Liver (tissue), 9 donors: Measurements from ENCODE around the gene XRCC1. TPM values are rescaled to one million over a fixed set of nuclear protein-coding genes. Genes with fewer than 3 reads are reported as not detected.

Source experiments
- DNase-seq: peaks from one replicate; pipeline ENCODE4 v3.0.0-alpha.2; 2017; ENCODE audit warnings: low spot score
- H3K27ac ChIP-seq, 2 donors: one replicate each; pipeline ENCODE4 v1.7.0; 2013; ENCODE audit warnings: inconsistent platforms in 2 of 2, low read length in 2 of 2, control low read depth in 1 of 2, low read depth in 1 of 2, mild to moderate bottlenecking in 1 of 2
- H3K27me3 ChIP-seq, 4 donors: one replicate each; pipeline versions ENCODE4 v1.6.1 to v1.7.0; 2013; ENCODE audit warnings: low read length in 3 of 4, inconsistent platforms in 1 of 4, mild to moderate bottlenecking in 1 of 4, moderate library complexity in 1 of 4; ENCODE audit not compliant: control insufficient read depth in 4 of 4, insufficient read depth in 4 of 4
- H3K36me3 ChIP-seq, 4 donors: one replicate each; pipeline versions ENCODE4 v1.6.1 to v1.7.0; 2013; ENCODE audit warnings: low read length in 3 of 4, mild to moderate bottlenecking in 3 of 4, low read depth in 1 of 4, moderate library complexity in 1 of 4; ENCODE audit not compliant: control insufficient read depth in 4 of 4, insufficient read depth in 3 of 4
- H3K4me1 ChIP-seq, 4 donors: one replicate each; pipeline versions ENCODE4 v1.6.1 to v1.7.0; 2013; ENCODE audit warnings: low read length in 3 of 4, mild to moderate bottlenecking in 3 of 4, moderate library complexity in 1 of 4; ENCODE audit not compliant: control insufficient read depth in 4 of 4, insufficient read depth in 4 of 4
- H3K4me3 ChIP-seq, 3 donors: one replicate each; pipeline versions ENCODE4 v1.6.1 to v1.7.0; 2013; ENCODE audit warnings: low read length in 3 of 3, control low read depth in 1 of 3, low read depth in 1 of 3, mild to moderate bottlenecking in 1 of 3
- H3K9ac ChIP-seq, 2 donors: one replicate each; pipeline ENCODE4 v1.7.0; 2013; ENCODE audit warnings: low read length in 2 of 2, mild to moderate bottlenecking in 2 of 2, moderate library complexity in 2 of 2, control low read depth in 1 of 2, low read depth in 1 of 2
- H3K9me3 ChIP-seq, 4 donors: one replicate each; pipeline versions ENCODE4 v1.6.1 to v1.7.0; 2013; ENCODE audit warnings: low read length in 3 of 4; ENCODE audit not compliant: control insufficient read depth in 4 of 4
- EGR1 ChIP-seq, 2 donors: IDR thresholded peaks; 2 replicates each; pipeline ENCODE4 v1.6.1; 2016 to 2018; ENCODE audit warnings: antibody characterized with exemption in 2 of 2, low read depth in 2 of 2
- FOXA1 ChIP-seq: IDR thresholded peaks from 2 replicates; pipeline ENCODE4 v1.6.1; 2016; ENCODE audit warnings: antibody characterized with exemption
- FOXA2 ChIP-seq: IDR thresholded peaks from 2 replicates; pipeline ENCODE4 v1.6.1; 2016; ENCODE audit warnings: antibody characterized with exemption
- GABPA ChIP-seq, 2 donors: IDR thresholded peaks in 1 of 2; conservative IDR thresholded peaks in 1 of 2; 2 replicates each; pipeline ENCODE4 v1.6.1; 2016; ENCODE audit warnings: antibody characterized with exemption in 2 of 2, mild to moderate bottlenecking in 1 of 2, moderate library complexity in 1 of 2
- HNF4A ChIP-seq, 2 donors: conservative IDR thresholded peaks; 2 replicates each; pipeline ENCODE4 v1.6.1; 2016; ENCODE audit warnings: antibody characterized with exemption in 2 of 2, mild to moderate bottlenecking in 2 of 2
- HNF4G ChIP-seq: IDR thresholded peaks from 2 replicates; pipeline ENCODE4 v1.6.1; 2016; ENCODE audit warnings: antibody characterized with exemption
- JUND ChIP-seq, 2 donors: IDR thresholded peaks; 2 replicates each; pipeline ENCODE4 v1.6.1; 2016; ENCODE audit warnings: antibody characterized with exemption in 2 of 2
- NR2F2 ChIP-seq: IDR thresholded peaks from 2 replicates; pipeline ENCODE4 v1.6.1; 2016; ENCODE audit warnings: antibody characterized with exemption
- RAD21 ChIP-seq, 2 donors: IDR thresholded peaks; 2 replicates each; pipeline ENCODE4 v1.6.1; 2016; ENCODE audit warnings: antibody characterized with exemption in 2 of 2, mild to moderate bottlenecking in 2 of 2
- RXRA ChIP-seq, 2 donors: IDR thresholded peaks; 2 replicates each; pipeline ENCODE4 v1.6.1; 2017 to 2018; ENCODE audit warnings: antibody characterized with exemption in 2 of 2, mild to moderate bottlenecking in 1 of 2
- SP1 ChIP-seq: IDR thresholded peaks from 2 replicates; pipeline ENCODE4 v1.6.1; 2018; ENCODE audit warnings: antibody characterized with exemption, mild to moderate bottlenecking
- TAF1 ChIP-seq: conservative IDR thresholded peaks from 2 replicates; pipeline ENCODE4 v1.6.1; 2016; ENCODE audit warnings: antibody characterized with exemption, mild to moderate bottlenecking
- YY1 ChIP-seq: IDR thresholded peaks from 2 replicates; pipeline ENCODE4 v1.6.1; 2016; ENCODE audit warnings: antibody characterized with exemption, mild to moderate bottlenecking
- ZBTB33 ChIP-seq: IDR thresholded peaks from 2 replicates; pipeline ENCODE4 v1.6.1; 2016; ENCODE audit warnings: antibody characterized with exemption
- WGBS: extraction: QIAGEN DNeasy Blood & Tissue Kit; methylation state at CpG from one replicate; pipeline ENCODE4 v1.1.7; 2013; 5-methylcytosine and 5-hydroxymethylcytosine counted together
- polyA plus RNA-seq, 2 donors: library from polyadenylated mRNA; stranded (reverse) in 1 of 2; unstranded in 1 of 2; fragments of 200-250 nt in 1 of 2; fragments of >200 nt in 1 of 2; fragmentation: Nextera tagmentation in 1 of 2; extraction: Ambion mirVana in 1 of 2; gene quantifications; one replicate each; pipeline versions ENCODE4 v1.2.1 to v1.2.3, GENCODE V29; 2013 to 2015
- total RNA-seq, 2 donors: library from RNA; depleted of rRNA; stranded (reverse); fragments of >200 nt; gene quantifications; one replicate each; pipeline ENCODE4 v1.2.3, GENCODE V29; 2014
- TF ChIP-seq, protein P1 (sequence below): IDR thresholded peaks from 2 replicates; pipeline ENCODE4 v1.6.1; 2016; ENCODE audit warnings: antibody characterized with exemption
- TF ChIP-seq, protein P2 (sequence below): IDR thresholded peaks from 2 replicates; pipeline ENCODE4 v1.6.1; 2016; ENCODE audit warnings: antibody characterized with exemption, mild to moderate bottlenecking
- TF ChIP-seq, protein P3 (sequence below): fragments of 150-350 bp; IDR thresholded peaks from 2 replicates; pipeline ENCODE4 v1.5.1; 2017; ENCODE audit warnings: improper control_type of control experiment, low read depth, low read length; ENCODE audit not compliant: missing input control
- donor health status: healthy.
- donor health status: healthy.
- donor health status: healthy.
- donor health status: healthy.
- donor health status: healthy.

Gene XRCC1
- total and polyA plus RNA-seq, 4 donors, result 3.6 to 9.8 (median 4.9) TPM

GRCh38 chr19:43546581-43546980 is 28.7 kb downstream of the XRCC1 start:
- H3K4me1 ChIP-seq, result peaks cover 4 to 13% (median 7%) of the 10 kb centered on the region in 4 donors
- no peaks in the 10 kb centered on the region for H3K27me3 ChIP-seq
- no peak for DNase-seq
- TF ChIP-seq RAD21 (IDR thresholded peaks at IDR 0.05) (no peak), GABPA (IDR thresholded peaks at IDR 0.05 in 1 of 2, conservative IDR thresholded peaks at IDR 0.05 in 1 of 2) (no peak), TAF1 (no peak), HNF4A (conservative IDR thresholded peaks at IDR 0.05) (no peak)
- H3K9me3 ChIP-seq, result no peaks in the 10 kb centered on the region
- H3K4me3 ChIP-seq, result no peak overlapping the region
- H3K36me3 ChIP-seq, result peaks cover 3 to 26% (median 14%) of the 10 kb centered on the region in 4 donors
- H3K9ac ChIP-seq, result no peak overlapping the region
- H3K27ac ChIP-seq, result no peak overlapping the region
- WGBS, result 99% methylated on average over 3 of the region's 3 CpGs

- Histone ChIP-seq H3K9ac (no peak overlapping the region), H3K27ac (no peak overlapping the region), H3K4me3 (no peak overlapping the region), H3K9me3 (no peaks in the 10 kb centered on the region), H3K4me1 (peaks cover 4 to 13% (median 7%) of the 10 kb centered on the region in 4 donors), H3K36me3 (peaks cover 0 to 20% (median 9%) of the 10 kb centered on the region in 4 donors), H3K27me3 (no peaks in the 10 kb centered on the region)
- 85% methylated on average over 2 of the region's 2 CpGs for WGBS
- no peak for DNase-seq
- TF ChIP-seq JUND (IDR thresholded peaks at IDR 0.05) (no peak), ZBTB33 (no peak), NR2F2 (no peak), RXRA (IDR thresholded peaks at IDR 0.05) (no peak), TAF1 (no peak), FOXA2 (no peak), GABPA (IDR thresholded peaks at IDR 0.05 in 1 of 2, conservative IDR thresholded peaks at IDR 0.05 in 1 of 2) (no peak), RAD21 (IDR thresholded peaks at IDR 0.05) (no peak), HNF4A (conservative IDR thresholded peaks at IDR 0.05) (no peak), EGR1 (IDR thresholded peaks at IDR 0.05; ENCODE audit: low read depth in 2 of 2) (no peak), HNF4G (no peak), YY1 (no peak), SP1 (no peak), FOXA1 (no peak)
- TF ChIP-seq, protein P1, sequence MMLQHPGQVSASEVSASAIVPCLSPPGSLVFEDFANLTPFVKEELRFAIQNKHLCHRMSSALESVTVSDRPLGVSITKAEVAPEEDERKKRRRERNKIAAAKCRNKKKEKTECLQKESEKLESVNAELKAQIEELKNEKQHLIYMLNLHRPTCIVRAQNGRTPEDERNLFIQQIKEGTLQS, result no peak
- TF ChIP-seq, protein P2, sequence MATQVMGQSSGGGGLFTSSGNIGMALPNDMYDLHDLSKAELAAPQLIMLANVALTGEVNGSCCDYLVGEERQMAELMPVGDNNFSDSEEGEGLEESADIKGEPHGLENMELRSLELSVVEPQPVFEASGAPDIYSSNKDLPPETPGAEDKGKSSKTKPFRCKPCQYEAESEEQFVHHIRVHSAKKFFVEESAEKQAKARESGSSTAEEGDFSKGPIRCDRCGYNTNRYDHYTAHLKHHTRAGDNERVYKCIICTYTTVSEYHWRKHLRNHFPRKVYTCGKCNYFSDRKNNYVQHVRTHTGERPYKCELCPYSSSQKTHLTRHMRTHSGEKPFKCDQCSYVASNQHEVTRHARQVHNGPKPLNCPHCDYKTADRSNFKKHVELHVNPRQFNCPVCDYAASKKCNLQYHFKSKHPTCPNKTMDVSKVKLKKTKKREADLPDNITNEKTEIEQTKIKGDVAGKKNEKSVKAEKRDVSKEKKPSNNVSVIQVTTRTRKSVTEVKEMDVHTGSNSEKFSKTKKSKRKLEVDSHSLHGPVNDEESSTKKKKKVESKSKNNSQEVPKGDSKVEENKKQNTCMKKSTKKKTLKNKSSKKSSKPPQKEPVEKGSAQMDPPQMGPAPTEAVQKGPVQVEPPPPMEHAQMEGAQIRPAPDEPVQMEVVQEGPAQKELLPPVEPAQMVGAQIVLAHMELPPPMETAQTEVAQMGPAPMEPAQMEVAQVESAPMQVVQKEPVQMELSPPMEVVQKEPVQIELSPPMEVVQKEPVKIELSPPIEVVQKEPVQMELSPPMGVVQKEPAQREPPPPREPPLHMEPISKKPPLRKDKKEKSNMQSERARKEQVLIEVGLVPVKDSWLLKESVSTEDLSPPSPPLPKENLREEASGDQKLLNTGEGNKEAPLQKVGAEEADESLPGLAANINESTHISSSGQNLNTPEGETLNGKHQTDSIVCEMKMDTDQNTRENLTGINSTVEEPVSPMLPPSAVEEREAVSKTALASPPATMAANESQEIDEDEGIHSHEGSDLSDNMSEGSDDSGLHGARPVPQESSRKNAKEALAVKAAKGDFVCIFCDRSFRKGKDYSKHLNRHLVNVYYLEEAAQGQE, result no peak
- TF ChIP-seq, protein P3, sequence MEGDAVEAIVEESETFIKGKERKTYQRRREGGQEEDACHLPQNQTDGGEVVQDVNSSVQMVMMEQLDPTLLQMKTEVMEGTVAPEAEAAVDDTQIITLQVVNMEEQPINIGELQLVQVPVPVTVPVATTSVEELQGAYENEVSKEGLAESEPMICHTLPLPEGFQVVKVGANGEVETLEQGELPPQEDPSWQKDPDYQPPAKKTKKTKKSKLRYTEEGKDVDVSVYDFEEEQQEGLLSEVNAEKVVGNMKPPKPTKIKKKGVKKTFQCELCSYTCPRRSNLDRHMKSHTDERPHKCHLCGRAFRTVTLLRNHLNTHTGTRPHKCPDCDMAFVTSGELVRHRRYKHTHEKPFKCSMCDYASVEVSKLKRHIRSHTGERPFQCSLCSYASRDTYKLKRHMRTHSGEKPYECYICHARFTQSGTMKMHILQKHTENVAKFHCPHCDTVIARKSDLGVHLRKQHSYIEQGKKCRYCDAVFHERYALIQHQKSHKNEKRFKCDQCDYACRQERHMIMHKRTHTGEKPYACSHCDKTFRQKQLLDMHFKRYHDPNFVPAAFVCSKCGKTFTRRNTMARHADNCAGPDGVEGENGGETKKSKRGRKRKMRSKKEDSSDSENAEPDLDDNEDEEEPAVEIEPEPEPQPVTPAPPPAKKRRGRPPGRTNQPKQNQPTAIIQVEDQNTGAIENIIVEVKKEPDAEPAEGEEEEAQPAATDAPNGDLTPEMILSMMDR, result no peak
These were observed 29.3 kb downstream of the XRCC1 start for GRCh38 chr19:43545981-43546380.
